KMS-11 (cell line): ENCODE data around the gene TBPL2.

Source experiments
- H2AFZ ChIP-seq: fragments of 200-600 bp; sonication (generic); 2 replicates; pipeline ENCODE4 v1.6.1; 2016; ENCODE audit warnings: antibody characterized with exemption, mixed run types, low read depth
- H3K27ac ChIP-seq: fragments of 200-600 bp; sonication (generic); 2 replicates; pipeline ENCODE4 v1.6.1; 2016; ENCODE audit warnings: mild to moderate bottlenecking, mixed run types
- H3K27me3 ChIP-seq: fragments of 200-600 bp; sonication (generic); 2 replicates; pipeline ENCODE4 v1.6.1; 2017; ENCODE audit warnings: mild to moderate bottlenecking, low read depth, mixed run types, moderate library complexity; ENCODE audit not compliant: insufficient read depth
- H3K36me3 ChIP-seq: fragments of 200-600 bp; sonication (generic); 2 replicates; pipeline ENCODE4 v1.6.1; 2017; ENCODE audit warnings: mild to moderate bottlenecking, mixed run types; ENCODE audit not compliant: insufficient read depth
- H3K4me1 ChIP-seq: fragments of 200-600 bp; sonication (generic); 2 replicates; pipeline ENCODE4 v1.6.1; 2016; ENCODE audit warnings: mild to moderate bottlenecking, low read depth, mixed run types; ENCODE audit not compliant: poor library complexity, severe bottlenecking
- H3K4me2 ChIP-seq: fragments of 200-600 bp; sonication (generic); 2 replicates; pipeline ENCODE4 v1.7.0; 2016; ENCODE audit warnings: mild to moderate bottlenecking, mixed run types
- H3K4me3 ChIP-seq: fragments of 200-600 bp; sonication (generic); IDR thresholded peaks from 2 replicates; pipeline ENCODE4 v1.6.1; 2017; ENCODE audit warnings: low read depth, low read length, mixed read lengths; ENCODE audit not compliant: insufficient read depth
- H3K79me2 ChIP-seq: fragments of 200-600 bp; sonication (generic); 2 replicates; pipeline ENCODE4 v1.6.1; 2016; ENCODE audit warnings: low read depth, mixed run types; ENCODE audit not compliant: insufficient read depth
- H3K9ac ChIP-seq: fragments of 200-600 bp; sonication (generic); 2 replicates; pipeline ENCODE4 v1.6.1; 2016; ENCODE audit warnings: mild to moderate bottlenecking, mixed run types
- H4K20me1 ChIP-seq: fragments of 200-600 bp; sonication (generic); 2 replicates; pipeline ENCODE4 v1.6.1; 2016; ENCODE audit warnings: mild to moderate bottlenecking, mixed run types; ENCODE audit not compliant: insufficient read depth
- TF ChIP-seq, protein P1 (sequence below): fragments of 200-600 bp; sonication (generic); conservative IDR thresholded peaks from 2 replicates; pipeline ENCODE4 v1.6.1; 2017; ENCODE audit warnings: low read depth, mild to moderate bottlenecking, antibody characterized with exemption, low read length, moderate library complexity, mixed read lengths

Gene TBPL2

GRCh38 chr14:55366271-55366670, 74.1 kb downstream of the TBPL2 start:
- no peaks in the 10 kb centered on the region for H3K27me3 ChIP-seq
- no peak overlapping the region for H3K4me3 ChIP-seq
- H3K79me2 ChIP-seq = no peaks in the 10 kb centered on the region
- no peaks in the 10 kb centered on the region for H3K36me3 ChIP-seq
- H3K4me2 ChIP-seq = no peak overlapping the region
- H3K27ac ChIP-seq = no peak overlapping the region
- H2AFZ ChIP-seq = no peak overlapping the region
- H3K9ac ChIP-seq = no peak overlapping the region
- TF ChIP-seq, protein P1, sequence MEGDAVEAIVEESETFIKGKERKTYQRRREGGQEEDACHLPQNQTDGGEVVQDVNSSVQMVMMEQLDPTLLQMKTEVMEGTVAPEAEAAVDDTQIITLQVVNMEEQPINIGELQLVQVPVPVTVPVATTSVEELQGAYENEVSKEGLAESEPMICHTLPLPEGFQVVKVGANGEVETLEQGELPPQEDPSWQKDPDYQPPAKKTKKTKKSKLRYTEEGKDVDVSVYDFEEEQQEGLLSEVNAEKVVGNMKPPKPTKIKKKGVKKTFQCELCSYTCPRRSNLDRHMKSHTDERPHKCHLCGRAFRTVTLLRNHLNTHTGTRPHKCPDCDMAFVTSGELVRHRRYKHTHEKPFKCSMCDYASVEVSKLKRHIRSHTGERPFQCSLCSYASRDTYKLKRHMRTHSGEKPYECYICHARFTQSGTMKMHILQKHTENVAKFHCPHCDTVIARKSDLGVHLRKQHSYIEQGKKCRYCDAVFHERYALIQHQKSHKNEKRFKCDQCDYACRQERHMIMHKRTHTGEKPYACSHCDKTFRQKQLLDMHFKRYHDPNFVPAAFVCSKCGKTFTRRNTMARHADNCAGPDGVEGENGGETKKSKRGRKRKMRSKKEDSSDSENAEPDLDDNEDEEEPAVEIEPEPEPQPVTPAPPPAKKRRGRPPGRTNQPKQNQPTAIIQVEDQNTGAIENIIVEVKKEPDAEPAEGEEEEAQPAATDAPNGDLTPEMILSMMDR = no peak
- no peaks in the 10 kb centered on the region for H4K20me1 ChIP-seq
- no peaks in the 10 kb centered on the region for H3K4me1 ChIP-seq
